Activated T-cell treated with anti-CD3 and anti-CD28 coated beads for 1 hour (primary cell): ENCODE results near the gene SGSM2.

Source experiments
- DNase-seq: peaks from one replicate; pipeline ENCODE4 v3.0.0-alpha.2; 2020; ENCODE audit warnings: low read depth

SGSM2 gene

GRCh38 chr17:2421315-2422147 is 84.2 kb downstream of the SGSM2 start:
- no peak for DNase-seq

GRCh38 chr17:2423271-2423670 is 86.0 kb downstream of the SGSM2 start:
- no peak for DNase-seq

GRCh38 chr17:2427215-2427614 is 89.9 kb downstream of the SGSM2 start:
- DNase-seq: no peak

- no peak for DNase-seq
Measured at GRCh38 chr17:2427910-2428309, 90.6 kb downstream of the SGSM2 start.
